ENCODE data around the gene UBQLN1. TPM values are rescaled to one million over a fixed set of nuclear protein-coding genes. Genes with fewer than 3 reads are reported as not detected.
A peak's percentile ranks its signal among the peaks of the same experiment; 100 is the strongest.
"Not testable (repeated sequence)": the region's sequence is repeated elsewhere in the genome, so short reads cannot be mapped to it uniquely, and the experiment has no call there.

The UBQLN1 gene
- 100 to 1,000 TPM; 100 to 123 (median 110) TPM for total RNA-seq

- 0% methylated on average over 49 to 65 of the region's 67 CpGs for WGBS, 2 donors
- H3K36me3 ChIP-seq: peaks cover 0 to 2% (median 0%) of the 10 kb centered on the region in 3 donors
- no peaks in the 10 kb centered on the region for H3K9me3 ChIP-seq
- TF ChIP-seq EP300 (IDR thresholded peaks at IDR 0.05) (peak; percentile 64 to 97), CTCF (IDR thresholded peaks at IDR 0.05) (peak in 2 of 5 experiments; percentile 52 to 66), POLR2A (IDR thresholded peaks at IDR 0.05) (peak; percentile 90 to 94)
- peaks cover 0 to 27% (median 17%) of the 10 kb centered on the region in 4 donors for H3K4me1 ChIP-seq
- H3K27ac ChIP-seq: peak within 1 kb of the TSS; percentile 94 to 98 (median 98)
- peak; percentile 92 to 97 for DNase-seq (ENCODE audit: low spot score in 2 of 2)
- peak within 1 kb of the TSS; percentile 79 to 99 (median 88) for H3K4me3 ChIP-seq
- no peaks in the 10 kb centered on the region for H3K27me3 ChIP-seq
These were observed at the start of gene UBQLN1 for GRCh38 chr9:83707768-83708514. Gene UBQLN1 (minus strand): TSS chr9:83707958. CDS start chr9:83707679, 279 bp downstream.

GRCh38 chr9:83754383-83754977 lies 46.7 kb upstream of the UBQLN1 start:
- H3K4me1 ChIP-seq: no peaks in the 10 kb centered on the region
- TF ChIP-seq EP300 (IDR thresholded peaks at IDR 0.05) (no peak), CTCF (IDR thresholded peaks at IDR 0.05) (no peak), POLR2A (IDR thresholded peaks at IDR 0.05) (no peak)
- no peaks in the 10 kb centered on the region for H3K27me3 ChIP-seq
- no peaks in the 10 kb centered on the region for H3K9me3 ChIP-seq
- no peak for DNase-seq (ENCODE audit: low spot score in 2 of 2)
- no peak overlapping the region for H3K4me3 ChIP-seq
- H3K36me3 ChIP-seq: peaks cover 0 to 23% (median 0%) of the 10 kb centered on the region in 3 donors
- H3K27ac ChIP-seq: no peak overlapping the region

GRCh38 chr9:83749706-83750105 lies 41.9 kb upstream of the UBQLN1 start:
- H3K36me3 ChIP-seq: peaks cover 0 to 36% (median 0%) of the 10 kb centered on the region in 3 donors

GRCh38 chr9:83744206-83744605 lies 36.4 kb upstream of the UBQLN1 start:
- WGBS, 2 donors: 91 to 96% methylated on average over 1 of the region's 1 CpG
- no peak for DNase-seq (ENCODE audit: low spot score in 2 of 2)
- Histone ChIP-seq H3K4me3 (no peak overlapping the region), H3K27me3 (no peaks in the 10 kb centered on the region), H3K9me3 (no peaks in the 10 kb centered on the region), H3K4me1 (no peaks in the 10 kb centered on the region), H3K27ac (no peak overlapping the region), H3K36me3 (peaks cover 0 to 32% (median 3%) of the 10 kb centered on the region in 3 donors)
- no peak for TF ChIP-seq CTCF (IDR thresholded peaks at IDR 0.05)
- TF ChIP-seq EP300 (IDR thresholded peaks at IDR 0.05): no peak
- no peak for TF ChIP-seq POLR2A (IDR thresholded peaks at IDR 0.05)

More at GRCh38 chr9:83749706-83750105, 41.9 kb upstream of the UBQLN1 start:
- TF ChIP-seq EP300 (IDR thresholded peaks at IDR 0.05): no peak
- no peak for TF ChIP-seq CTCF (IDR thresholded peaks at IDR 0.05)
- no peak for TF ChIP-seq POLR2A (IDR thresholded peaks at IDR 0.05)
- no peaks in the 10 kb centered on the region for H3K27me3 ChIP-seq
- H3K4me1 ChIP-seq: no peaks in the 10 kb centered on the region
- no peak for DNase-seq (ENCODE audit: low spot score in 2 of 2)
- no peaks in the 10 kb centered on the region for H3K9me3 ChIP-seq
- no peak overlapping the region for H3K27ac ChIP-seq
- H3K4me3 ChIP-seq: no peak overlapping the region
- WGBS, 2 donors: 88 to 91% methylated on average over 3 of the region's 3 CpGs

GRCh38 chr9:83733739-83734138 lies 26.0 kb upstream of the UBQLN1 start:
- DNase-seq (ENCODE audit: low spot score in 2 of 2): no peak
- Histone ChIP-seq H3K27me3 (no peaks in the 10 kb centered on the region), H3K9me3 (peaks cover 0 to 10% (median 0%) of the 10 kb centered on the region in 4 donors), H3K4me1 (no peaks in the 10 kb centered on the region), H3K27ac (no peak overlapping the region), H3K4me3 (no peak overlapping the region), H3K36me3 (peaks cover 0 to 18% (median 0%) of the 10 kb centered on the region in 3 donors)
- no peak for TF ChIP-seq EP300 (IDR thresholded peaks at IDR 0.05)
- TF ChIP-seq CTCF (IDR thresholded peaks at IDR 0.05): no peak
- no peak for TF ChIP-seq POLR2A (IDR thresholded peaks at IDR 0.05)
- WGBS, 2 donors: 96% methylated on average over 4 of the region's 4 CpGs

- H3K9me3 ChIP-seq; H3K4me3 ChIP-seq; DNase-seq (ENCODE audit: low spot score in 2 of 2); H3K36me3 ChIP-seq; H3K4me1 ChIP-seq; H3K27me3 ChIP-seq; H3K27ac ChIP-seq: not testable (repeated sequence)
- WGBS, 2 donors: 84 to 91% methylated on average over 17 to 20 of the region's 22 CpGs
These were observed 21.0 kb upstream of the UBQLN1 start for GRCh38 chr9:83728591-83729368.

Data from tibial nerve (tissue), 4 donors.